ENCODE data around the gene SMIM10L2A. TPM values are rescaled to one million over a fixed set of nuclear protein-coding genes. Genes with fewer than 3 reads are reported as not detected.

The SMIM10L2A gene
- total and polyA plus RNA-seq, 9 donors, result 1.6 to 2.8 (median 2.1) TPM

DNA sequence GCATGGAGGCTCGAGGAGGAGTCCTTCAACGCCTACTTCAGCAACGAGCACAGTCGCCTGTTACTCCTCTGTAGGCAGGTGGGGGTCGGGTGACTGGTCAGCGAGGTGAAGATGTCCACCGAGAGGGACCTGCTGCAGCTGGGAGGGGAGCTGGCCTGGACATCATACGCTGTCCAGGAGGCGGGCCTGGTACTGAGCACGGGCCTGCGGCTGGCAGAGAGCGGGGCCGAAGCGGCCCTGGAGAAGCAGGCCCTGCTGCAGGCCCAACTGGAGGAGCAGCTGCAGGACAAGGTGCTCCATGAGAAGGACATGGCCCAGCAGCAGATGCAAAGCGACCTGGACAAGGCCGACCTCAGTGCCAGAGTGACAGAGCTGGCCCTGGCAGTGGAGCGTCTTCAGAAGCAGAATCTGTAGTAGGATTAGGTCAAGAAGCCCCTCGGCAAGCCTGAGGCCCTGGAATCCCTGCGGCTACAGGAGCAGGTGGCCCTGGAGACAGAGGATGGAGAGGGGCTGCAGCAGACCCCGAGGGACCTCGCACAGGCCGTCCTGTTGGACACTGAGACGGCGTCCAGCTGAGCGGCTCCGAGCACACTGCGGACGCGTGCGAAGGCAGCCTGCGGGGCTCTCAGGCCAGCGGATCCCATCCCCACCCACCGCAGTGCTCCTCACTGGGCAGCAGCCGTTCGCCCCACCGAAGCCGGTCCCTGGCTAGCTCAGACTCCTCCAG, 11.9 kb downstream of the SMIM10L2A start:
- H3K9me3 ChIP-seq (replicated peaks; ENCODE audit: control insufficient read depth, low read depth, low read length), result no peaks in the 10 kb centered on the region
- no peaks in the 10 kb centered on the region for H3K4me1 ChIP-seq (ENCODE audit: control insufficient read depth, insufficient read depth, low read length)
- peaks cover 3% of the 10 kb centered on the region for H3K27me3 ChIP-seq (ENCODE audit: control insufficient read depth, insufficient read depth, low read length)
- H3K27ac ChIP-seq (ENCODE audit: low read length), result no peak overlapping the region
- H3K4me3 ChIP-seq (ENCODE audit: low read length), result no peak overlapping the region
- DNase-seq, result no peak
- no peaks in the 10 kb centered on the region for H3K36me3 ChIP-seq (ENCODE audit: control insufficient read depth, insufficient read depth, low read length)
- 91% methylated on average over 37 of the region's 37 CpGs for WGBS (ENCODE audit: insufficient coverage)

DNA sequence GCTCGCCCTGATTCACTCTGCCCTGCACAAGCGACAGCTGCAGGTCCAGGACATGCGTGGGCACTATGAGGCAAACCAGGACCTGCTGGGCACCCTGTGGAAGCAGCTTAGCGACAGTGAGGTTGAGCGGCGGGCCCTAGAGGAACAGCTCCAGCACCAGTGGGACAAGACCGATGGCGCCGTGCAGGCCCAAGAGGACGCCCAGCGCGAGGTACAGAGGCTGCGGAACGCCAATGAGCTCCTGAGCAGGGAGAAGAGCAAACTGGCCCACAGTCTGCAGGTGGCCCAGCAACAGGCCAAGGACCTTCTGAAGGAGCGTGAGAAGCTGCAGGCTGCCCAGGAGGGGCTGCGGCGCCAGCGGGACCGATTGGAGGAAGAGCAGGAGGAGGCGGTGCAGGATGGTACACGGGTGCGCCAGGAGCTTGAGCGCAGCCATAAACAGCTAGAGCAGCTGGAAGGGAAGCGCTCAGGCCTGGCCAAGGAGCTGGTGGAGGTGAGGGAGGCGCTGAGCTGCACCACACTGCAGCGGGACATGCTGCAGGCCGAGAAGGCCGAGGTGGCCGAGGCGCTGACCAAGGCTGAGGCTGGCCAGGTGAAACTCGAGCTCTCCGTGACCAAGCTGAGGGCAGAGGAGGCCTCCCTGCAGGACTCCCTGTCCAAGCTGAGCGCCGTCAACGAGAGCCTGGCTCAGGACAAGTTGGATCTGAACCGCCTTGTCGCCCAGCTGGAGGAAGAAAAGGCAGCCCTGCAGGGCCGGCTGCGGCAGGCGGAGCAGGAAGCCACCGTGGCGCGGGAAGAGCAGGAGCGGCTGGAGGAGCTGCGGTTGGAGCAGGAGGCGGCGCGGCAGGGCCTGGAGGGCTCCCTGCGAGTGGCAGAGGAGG, 12.8 kb downstream of the SMIM10L2A start:
- Histone ChIP-seq H3K36me3 (ENCODE audit: control insufficient read depth, insufficient read depth, low read length) (no peaks in the 10 kb centered on the region), H3K9me3 (replicated peaks; ENCODE audit: control insufficient read depth, low read depth, low read length) (no peaks in the 10 kb centered on the region), H3K27ac (ENCODE audit: low read length) (no peak overlapping the region), H3K27me3 (ENCODE audit: control insufficient read depth, insufficient read depth, low read length) (peaks cover 3% of the 10 kb centered on the region), H3K4me1 (ENCODE audit: control insufficient read depth, insufficient read depth, low read length) (no peaks in the 10 kb centered on the region), H3K4me3 (ENCODE audit: low read length) (no peak overlapping the region)
- DNase-seq, result no peak
- WGBS (ENCODE audit: insufficient coverage), result 87% methylated on average over 49 of the region's 49 CpGs

- H3K4me3 ChIP-seq (ENCODE audit: low read length), result no peak overlapping the region
- H3K9me3 ChIP-seq (replicated peaks; ENCODE audit: control insufficient read depth, low read depth, low read length), result no peaks in the 10 kb centered on the region
- no peak overlapping the region for H3K27ac ChIP-seq (ENCODE audit: low read length)
- H3K4me1 ChIP-seq (ENCODE audit: control insufficient read depth, insufficient read depth, low read length), result no peaks in the 10 kb centered on the region
- H3K36me3 ChIP-seq (ENCODE audit: control insufficient read depth, insufficient read depth, low read length), result no peaks in the 10 kb centered on the region
- no peak for DNase-seq
- peaks cover 3% of the 10 kb centered on the region for H3K27me3 ChIP-seq (ENCODE audit: control insufficient read depth, insufficient read depth, low read length)
- WGBS (ENCODE audit: insufficient coverage), result 87% methylated on average over 31 of the region's 31 CpGs
Observed at GRCh38 chrX:135435139-135435922, 13.6 kb downstream of the SMIM10L2A start.

DNA sequence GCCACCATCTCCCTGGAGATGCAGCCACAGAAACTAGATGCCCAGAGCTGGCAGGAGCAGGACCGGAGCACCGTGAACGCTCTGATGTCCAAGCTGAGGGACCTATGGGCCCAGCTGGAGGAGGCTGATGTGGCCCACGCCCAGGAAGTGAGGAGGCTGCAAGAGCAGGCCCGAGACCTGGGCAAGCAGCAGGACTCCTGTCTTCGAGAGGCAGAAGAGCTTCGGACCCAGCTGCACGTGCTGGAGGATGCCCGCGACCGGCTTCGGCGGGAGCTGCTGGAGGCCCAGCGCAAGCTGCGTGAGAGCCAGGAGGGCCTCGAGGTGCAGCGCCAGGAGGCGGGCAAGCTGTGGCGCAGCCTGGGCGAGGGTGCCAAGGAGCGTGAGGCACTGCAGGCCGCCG, 14.2 kb downstream of the SMIM10L2A start:
- Histone ChIP-seq H3K4me3 (ENCODE audit: low read length) (no peak overlapping the region), H3K9me3 (replicated peaks; ENCODE audit: control insufficient read depth, low read depth, low read length) (no peaks in the 10 kb centered on the region), H3K4me1 (ENCODE audit: control insufficient read depth, insufficient read depth, low read length) (no peaks in the 10 kb centered on the region), H3K36me3 (ENCODE audit: control insufficient read depth, insufficient read depth, low read length) (no peaks in the 10 kb centered on the region), H3K27me3 (ENCODE audit: control insufficient read depth, insufficient read depth, low read length) (no peaks in the 10 kb centered on the region), H3K27ac (ENCODE audit: low read length) (no peak overlapping the region)
- DNase-seq, result no peak
- WGBS (ENCODE audit: insufficient coverage), result 86% methylated on average over 23 of the region's 23 CpGs

DNA sequence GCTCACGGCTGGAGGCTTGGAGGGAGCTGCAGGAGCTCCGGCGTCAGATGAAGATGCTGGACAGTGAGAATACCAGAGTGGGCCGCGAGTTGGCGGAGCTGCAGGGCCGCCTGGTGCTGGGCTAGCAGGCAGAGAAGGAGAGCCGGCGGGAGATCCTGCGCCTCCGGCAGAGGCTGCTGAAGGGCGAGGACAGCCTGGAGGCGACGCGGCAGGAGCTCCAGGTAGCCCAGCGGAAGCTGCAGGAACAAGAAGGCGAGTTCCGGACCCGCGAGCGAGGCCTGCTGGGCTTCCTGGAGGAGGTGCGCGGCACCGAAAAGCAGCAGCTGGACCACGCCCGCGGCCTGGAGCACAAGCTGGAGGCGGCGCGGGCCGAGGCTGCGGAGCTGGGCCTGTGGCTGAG, 14.7 kb downstream of the SMIM10L2A start:
- Histone ChIP-seq H3K27ac (ENCODE audit: low read length) (no peak overlapping the region), H3K4me3 (ENCODE audit: low read length) (no peak overlapping the region), H3K27me3 (ENCODE audit: control insufficient read depth, insufficient read depth, low read length) (no peaks in the 10 kb centered on the region), H3K36me3 (ENCODE audit: control insufficient read depth, insufficient read depth, low read length) (no peaks in the 10 kb centered on the region), H3K4me1 (ENCODE audit: control insufficient read depth, insufficient read depth, low read length) (no peaks in the 10 kb centered on the region), H3K9me3 (replicated peaks; ENCODE audit: control insufficient read depth, low read depth, low read length) (no peaks in the 10 kb centered on the region)
- DNase-seq, result no peak
- WGBS (ENCODE audit: insufficient coverage), result 71% methylated on average over 32 of the region's 32 CpGs

DNA sequence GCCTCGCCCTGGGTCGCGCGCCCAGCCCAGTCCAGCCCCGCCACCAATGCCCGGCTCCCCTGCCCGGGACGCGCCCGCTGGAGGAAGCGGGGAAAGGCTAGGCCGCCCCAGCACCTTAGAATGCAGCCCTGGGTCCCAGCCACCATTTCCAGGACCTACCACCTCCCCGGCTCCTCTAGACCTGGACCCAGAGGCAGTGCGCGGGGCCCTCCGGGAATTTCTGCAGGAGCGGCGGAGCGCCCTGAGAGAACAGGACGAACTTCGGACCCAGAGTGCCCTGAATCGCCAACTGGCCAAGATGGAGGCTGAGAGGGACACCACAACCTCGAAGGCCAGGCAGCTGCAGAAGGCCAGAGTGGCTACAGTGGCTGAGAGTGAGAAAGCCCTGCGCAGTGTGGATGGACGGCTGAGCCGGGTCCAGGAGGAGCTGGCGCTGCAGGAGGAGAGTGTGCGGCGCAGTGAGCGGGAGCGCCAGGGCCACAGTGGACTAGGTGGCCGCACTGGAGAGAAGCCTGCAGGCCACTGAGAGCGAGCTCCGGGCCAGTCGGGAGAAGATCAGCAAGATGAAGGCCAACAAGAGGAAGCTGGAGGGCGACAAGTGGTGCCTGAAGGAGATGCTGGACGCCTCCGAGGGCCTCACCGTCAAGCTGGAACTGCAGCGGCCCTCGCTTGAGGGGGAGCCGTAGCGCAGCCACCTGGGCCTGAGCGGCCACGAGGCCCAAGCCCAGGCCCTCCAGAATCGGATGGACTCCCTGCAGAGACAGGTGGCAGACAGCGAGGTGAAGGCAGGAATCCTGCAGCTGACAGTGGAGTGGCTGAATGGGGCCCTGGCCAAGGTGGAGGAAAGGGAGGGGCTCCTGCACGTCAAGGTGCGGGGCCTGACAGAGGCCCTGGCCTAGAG, 15.5 kb downstream of the SMIM10L2A start:
- no peaks in the 10 kb centered on the region for H3K27me3 ChIP-seq (ENCODE audit: control insufficient read depth, insufficient read depth, low read length)
- no peak overlapping the region for H3K27ac ChIP-seq (ENCODE audit: low read length)
- DNase-seq, result no peak
- H3K4me3 ChIP-seq (ENCODE audit: low read length), result no peak overlapping the region
- WGBS (ENCODE audit: insufficient coverage), result 87% methylated on average over 44 of the region's 49 CpGs
- H3K9me3 ChIP-seq (replicated peaks; ENCODE audit: control insufficient read depth, low read depth, low read length), result no peaks in the 10 kb centered on the region
- H3K4me1 ChIP-seq (ENCODE audit: control insufficient read depth, insufficient read depth, low read length), result no peaks in the 10 kb centered on the region
- no peaks in the 10 kb centered on the region for H3K36me3 ChIP-seq (ENCODE audit: control insufficient read depth, insufficient read depth, low read length)

DNA sequence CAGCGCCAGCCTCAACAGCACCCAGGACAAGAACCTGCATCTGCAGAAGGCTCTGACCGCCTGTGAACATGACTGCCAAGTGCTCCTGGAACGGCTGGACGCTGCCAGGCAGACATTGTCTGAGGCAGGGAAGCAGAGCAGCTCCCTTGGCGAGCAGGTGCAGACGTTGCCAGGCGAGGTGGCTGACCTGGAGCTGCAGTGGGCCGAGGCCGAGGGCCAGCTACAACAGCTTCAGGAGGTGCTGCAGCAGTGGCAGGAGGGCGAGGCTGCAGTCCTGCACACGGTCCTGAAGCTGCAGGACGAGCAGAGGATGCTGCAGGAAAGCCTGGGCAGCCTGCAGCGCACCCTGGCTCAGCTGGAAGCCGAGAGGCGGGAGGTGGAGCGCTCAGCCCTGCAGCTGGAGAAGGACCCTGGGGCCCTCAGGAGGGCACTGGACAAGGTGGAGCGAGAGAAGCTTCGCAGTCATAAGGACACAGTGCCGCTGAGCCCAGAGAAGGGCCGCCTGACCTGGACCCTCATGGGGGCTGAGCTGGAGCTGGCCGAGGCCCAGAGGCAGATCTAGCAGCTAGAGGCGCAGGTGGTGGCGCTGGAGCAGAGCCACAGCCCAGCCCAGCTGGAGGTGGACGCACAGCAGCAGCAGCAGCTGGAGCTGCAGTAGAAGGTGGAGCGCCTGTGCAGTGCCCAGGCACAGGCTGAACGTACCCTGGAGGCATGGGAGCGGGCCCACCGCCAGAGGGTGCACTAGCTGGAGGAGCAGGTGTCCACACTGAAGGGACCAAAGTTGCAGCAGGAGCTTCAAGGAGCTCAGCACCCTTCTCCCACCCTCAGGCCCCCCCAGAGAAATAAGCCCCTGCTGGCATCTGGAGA, 16.4 kb downstream of the SMIM10L2A start:
- no peaks in the 10 kb centered on the region for H3K27me3 ChIP-seq (ENCODE audit: control insufficient read depth, insufficient read depth, low read length)
- H3K27ac ChIP-seq (ENCODE audit: low read length), result no peak overlapping the region
- H3K9me3 ChIP-seq (replicated peaks; ENCODE audit: control insufficient read depth, low read depth, low read length), result no peaks in the 10 kb centered on the region
- 70% methylated on average over 28 of the region's 28 CpGs for WGBS (ENCODE audit: insufficient coverage)
- DNase-seq, result no peak
- no peak overlapping the region for H3K4me3 ChIP-seq (ENCODE audit: low read length)
- H3K4me1 ChIP-seq (ENCODE audit: control insufficient read depth, insufficient read depth, low read length), result no peaks in the 10 kb centered on the region
- no peaks in the 10 kb centered on the region for H3K36me3 ChIP-seq (ENCODE audit: control insufficient read depth, insufficient read depth, low read length)

DNA sequence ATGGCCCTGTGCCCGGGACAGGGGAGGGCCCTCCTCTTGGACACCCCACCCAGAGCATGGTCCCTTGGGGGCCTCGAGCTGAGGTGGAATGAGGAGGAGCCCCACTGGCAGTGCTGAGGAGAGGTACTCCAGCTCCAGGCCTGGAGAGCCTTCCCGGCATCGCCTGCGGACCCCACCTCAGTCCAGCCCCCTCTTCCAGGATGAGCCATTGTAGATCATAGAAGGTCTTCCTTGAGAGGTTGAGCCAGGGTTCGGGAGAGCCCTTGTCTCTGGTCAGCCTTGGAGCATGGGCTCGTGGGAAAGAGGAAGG, 16.9 kb downstream of the SMIM10L2A start:
- WGBS (ENCODE audit: insufficient coverage), result 75% methylated on average over 4 of the region's 7 CpGs
- Histone ChIP-seq H3K27ac (ENCODE audit: low read length) (no peak overlapping the region), H3K9me3 (replicated peaks; ENCODE audit: control insufficient read depth, low read depth, low read length) (no peaks in the 10 kb centered on the region), H3K4me1 (ENCODE audit: control insufficient read depth, insufficient read depth, low read length) (no peaks in the 10 kb centered on the region), H3K4me3 (ENCODE audit: low read length) (no peak overlapping the region), H3K36me3 (ENCODE audit: control insufficient read depth, insufficient read depth, low read length) (no peaks in the 10 kb centered on the region), H3K27me3 (ENCODE audit: control insufficient read depth, insufficient read depth, low read length) (peaks cover 1% of the 10 kb centered on the region)
- no peak for DNase-seq
